Measurements from ENCODE around the gene LYPD6B.

Gene LYPD6B

DNA sequence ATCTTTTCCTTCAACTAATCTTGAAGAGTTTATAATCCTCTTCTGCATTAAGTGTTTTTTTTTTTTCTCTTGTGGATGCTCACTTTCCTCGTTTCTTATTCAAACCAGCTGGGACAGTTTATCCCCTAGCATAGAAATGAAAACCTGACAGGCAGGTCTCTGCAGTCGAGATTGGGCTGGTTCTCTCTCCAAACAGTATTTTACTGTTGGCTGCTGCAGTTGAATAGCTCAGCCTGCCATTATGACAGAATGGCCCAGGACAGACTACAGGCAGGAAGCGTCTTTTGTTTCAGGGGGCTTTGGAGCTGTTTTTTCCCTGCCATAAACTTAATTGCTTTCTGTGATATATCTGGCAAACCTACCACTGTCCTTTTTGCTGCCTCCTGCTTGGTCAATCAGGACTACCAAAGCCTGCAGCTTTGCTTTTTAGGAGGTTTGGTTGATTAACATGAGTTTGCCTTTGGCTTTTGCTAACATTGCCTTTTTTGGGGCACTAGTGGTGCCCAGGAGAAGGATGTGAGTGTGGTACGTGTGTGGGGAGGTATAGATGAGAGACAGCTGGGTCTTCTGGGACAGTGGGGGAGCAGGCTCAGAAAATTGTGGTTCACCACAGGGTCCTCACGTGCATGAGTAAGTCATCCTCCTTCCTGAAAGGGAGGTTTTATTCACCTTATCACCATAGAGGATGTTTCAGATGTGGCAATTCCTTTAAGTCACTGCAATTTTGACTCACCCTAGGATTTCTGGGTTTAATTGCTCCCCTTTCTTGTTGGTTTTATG lies 128.7 kb downstream of the LYPD6B start:
- DNase-seq = no peak

DNA sequence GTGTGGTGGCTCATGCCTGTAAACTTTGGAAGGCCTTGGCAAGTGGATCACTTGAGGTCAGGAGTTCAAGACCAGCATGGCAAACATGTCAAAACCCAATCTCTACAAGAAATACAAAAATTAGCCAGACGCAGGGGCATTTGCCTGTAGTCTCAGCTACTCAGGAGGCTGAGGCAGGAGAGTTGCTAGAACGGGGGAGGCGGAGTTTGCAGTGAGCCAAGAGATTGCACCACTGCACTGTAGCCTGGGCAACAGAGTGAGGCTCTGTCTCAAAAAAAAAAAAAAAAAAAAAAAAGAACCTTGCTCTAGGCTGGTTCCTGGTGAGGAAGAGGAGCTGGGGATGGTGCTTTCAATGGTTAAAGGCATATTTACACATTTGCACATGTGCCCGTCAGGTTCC lies 129.4 kb downstream of the LYPD6B start:
- no peak for DNase-seq

DNA sequence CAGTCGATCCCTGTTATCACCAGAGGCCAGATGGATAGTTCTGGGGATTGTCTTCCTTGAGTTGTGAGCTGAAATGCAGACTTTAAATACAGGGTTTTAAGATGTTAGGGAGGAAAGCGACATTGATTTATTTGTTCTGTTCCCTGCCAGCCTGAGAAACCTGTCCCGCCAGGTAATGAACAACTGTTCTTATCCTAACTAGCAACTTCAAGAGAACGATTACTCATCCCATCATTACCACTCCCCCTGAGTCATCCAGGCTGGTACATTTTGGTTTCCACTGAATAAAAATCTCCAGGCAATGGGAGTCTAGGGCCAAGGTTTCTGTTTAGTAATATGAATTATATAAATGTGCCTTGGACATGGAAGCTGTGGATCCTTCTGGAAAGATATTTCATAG lies 131.2 kb downstream of the LYPD6B start:
- DNase-seq = no peak

DNA sequence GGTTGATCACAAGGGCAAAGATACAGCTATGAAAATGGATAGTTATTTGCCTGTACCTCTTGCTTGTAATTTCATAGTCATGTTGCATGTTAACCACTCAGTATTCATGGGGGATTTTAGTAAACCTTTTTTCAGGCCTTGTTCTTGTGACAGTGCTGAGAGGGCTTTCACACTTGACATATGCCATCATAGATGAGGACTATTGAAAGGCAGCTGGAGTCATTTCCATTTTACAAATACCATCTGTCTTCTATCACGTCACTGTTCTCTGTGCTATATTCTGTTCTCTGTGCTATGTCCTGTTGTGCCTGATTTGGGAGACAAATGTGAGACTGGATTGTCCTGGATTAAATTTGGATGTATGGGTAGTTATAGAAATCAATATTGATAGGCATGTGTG lies 131.7 kb downstream of the LYPD6B start:
- no peak for DNase-seq

DNA sequence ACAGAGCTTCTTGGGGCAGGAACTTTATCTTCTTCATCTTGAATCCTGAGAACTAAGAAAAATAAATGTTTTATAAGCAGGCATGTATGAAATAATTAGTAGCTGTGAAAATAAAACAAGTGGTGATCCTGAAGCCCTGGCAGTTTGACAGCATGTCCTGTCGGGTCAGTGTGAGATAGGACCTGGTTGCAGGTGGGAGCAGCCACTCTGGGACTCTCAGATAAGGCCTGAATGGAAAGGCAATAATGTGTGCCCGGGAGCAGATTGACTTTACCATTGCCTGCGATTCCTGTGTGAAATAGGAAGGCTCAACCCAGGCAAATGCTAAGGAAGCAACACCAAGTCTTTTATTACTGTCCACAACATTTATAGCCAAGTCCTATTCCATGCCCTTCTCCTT lies 132.4 kb downstream of the LYPD6B start:
- no peak for DNase-seq

DNA sequence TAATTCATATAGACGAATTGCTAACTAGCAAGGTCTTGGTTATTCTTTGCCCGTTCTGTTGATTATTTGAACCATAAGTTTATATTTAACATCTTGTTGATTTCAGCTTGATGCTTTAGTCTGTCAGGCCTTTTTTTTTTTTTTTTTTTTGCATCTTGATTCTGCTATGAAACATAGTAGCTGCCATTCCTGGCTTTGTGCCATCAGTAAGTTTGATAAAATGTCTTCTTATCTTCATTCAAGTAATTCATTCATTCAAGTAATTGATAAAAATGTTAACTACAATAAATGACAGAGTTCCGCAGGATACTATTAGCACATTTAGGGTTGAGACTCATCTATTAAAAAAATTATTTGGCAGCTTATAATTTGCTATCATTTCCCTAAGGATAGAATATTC lies 134.7 kb downstream of the LYPD6B start:
- no peak for DNase-seq

DNA sequence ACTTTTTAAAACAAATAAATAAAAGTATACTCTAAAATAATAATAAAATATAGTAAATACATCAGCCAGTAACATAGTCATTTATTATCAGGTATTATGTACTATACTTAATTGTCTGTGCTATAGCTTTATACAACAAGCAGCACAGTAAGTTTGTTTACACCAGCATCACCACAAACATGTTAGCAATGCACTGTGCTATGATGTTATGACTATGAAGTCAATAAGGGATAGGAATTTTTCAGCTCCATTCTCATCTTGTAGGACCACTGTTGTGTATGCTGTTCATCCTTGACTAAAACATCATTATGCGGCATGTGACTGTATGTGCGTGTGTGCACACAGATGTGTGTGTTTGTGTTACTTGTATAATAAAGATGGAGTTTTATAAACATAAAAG lies 137.5 kb downstream of the LYPD6B start:
- no peak for DNase-seq

DNA sequence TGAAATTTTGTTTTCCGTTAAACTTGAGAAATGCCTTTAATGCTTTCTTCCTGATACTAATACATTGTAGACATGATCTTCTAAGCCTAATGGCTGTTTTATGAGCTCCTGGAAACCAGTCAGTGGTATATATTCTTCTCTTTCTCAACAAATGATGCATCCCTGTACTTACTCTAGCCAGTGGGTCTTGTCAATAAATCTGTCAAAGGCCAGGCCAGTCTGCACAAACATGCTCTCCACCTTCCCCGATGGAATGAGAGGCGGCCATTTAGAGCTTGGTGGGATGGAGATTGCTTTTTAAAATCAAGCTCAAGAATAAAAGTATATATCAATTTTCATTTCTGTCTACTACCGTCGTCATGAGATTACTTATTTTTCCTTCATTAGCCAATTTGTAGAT lies 140.1 kb downstream of the LYPD6B start:
- DNase-seq = no peak

DNA sequence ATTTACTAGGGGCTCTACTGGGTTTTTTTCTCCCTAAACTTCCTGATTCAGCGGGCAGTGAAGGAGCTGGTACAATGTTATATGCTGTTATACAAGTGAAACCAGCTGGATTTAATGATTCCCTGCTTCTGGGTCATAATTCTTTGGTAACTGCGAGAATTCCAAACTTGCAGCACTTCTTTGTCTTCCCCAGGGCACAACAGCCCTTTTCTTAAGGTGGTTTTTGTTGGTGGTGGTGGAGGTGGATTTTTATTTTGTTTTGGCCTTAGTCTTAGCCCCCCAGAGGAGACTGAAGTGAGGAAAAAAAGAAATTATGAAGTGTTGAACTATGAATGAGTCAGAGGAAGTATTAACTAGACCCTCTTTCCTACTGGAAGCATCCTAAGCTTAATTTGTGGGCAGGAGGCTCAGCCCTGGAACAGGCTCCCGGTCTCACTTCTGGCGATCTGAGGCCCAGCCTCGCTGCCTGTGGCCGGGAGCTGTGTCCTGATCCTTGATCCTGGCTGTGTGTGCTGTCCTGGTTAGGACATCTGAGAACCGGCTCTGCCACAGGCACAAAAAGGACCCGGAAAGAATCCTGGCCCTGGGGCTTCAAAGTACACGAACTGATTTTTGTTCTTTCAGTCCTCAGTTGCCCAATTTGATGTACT lies 141.9 kb downstream of the LYPD6B start:
- no peak for DNase-seq

DNA sequence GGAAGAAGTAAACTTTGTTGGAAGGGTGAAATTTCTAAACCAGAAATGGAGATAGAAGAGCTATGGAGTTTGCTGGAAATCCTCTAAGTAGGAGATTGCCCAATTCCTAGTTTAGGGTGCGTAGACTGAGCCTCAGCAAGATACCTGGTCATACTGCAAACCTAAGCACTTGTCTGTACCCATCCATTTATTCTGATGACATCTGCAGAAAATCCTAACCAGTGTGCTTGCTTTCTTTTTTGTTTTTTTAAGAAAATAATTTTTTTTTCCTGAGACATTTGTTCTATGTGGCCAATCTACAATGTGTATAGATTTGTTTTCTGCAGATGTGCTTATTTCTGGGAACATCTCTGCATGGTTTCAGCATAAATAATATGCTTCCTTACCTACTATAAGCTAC lies 144.7 kb downstream of the LYPD6B start:
- no peak for DNase-seq

DNA sequence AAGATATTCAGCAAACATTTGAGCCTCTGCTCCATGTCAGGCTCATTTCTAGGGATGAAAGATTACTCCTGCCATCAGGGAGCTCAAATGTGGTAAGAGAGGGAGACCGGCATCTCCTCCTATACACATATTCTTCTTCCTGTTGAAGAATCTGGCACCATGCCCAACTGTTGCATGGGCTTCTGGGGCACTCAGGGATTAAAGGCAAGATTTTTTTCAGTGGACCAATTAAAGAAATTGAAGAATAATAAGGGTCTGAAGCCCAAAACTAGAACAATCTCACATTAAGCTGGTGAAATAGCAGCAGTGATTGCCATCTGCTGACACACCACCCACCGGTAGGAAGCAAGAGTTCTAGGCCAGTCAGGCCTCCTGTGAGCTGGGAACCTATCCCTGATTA lies 146.5 kb downstream of the LYPD6B start:
- no peak for DNase-seq

DNA sequence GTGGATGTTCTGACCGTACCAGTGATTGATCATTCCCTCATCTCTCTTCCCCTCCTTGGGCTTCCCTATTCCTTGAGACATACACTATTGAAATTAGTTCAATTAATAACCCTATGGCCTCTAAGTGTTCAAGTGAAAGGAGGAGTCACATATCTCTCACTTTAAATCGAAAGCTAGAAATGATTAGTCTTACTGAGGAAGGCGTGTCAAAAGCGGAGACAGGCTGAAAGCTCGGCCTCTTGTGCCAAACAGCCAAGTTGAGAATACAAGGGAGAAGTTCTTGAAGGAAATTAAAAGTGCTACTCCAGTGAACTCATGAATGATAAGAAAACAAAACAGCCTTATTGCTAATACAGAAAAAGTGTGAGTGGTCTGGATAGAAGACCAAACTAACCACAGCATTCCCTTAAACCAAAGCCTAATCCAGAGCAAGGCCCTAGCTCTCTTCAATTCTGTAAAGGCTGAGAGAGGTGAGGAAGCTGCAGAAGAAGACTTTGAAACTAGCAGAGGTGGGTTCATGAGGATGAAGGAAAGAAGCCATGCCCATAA lies 147.5 kb downstream of the LYPD6B start:
- no peak for DNase-seq

DNA sequence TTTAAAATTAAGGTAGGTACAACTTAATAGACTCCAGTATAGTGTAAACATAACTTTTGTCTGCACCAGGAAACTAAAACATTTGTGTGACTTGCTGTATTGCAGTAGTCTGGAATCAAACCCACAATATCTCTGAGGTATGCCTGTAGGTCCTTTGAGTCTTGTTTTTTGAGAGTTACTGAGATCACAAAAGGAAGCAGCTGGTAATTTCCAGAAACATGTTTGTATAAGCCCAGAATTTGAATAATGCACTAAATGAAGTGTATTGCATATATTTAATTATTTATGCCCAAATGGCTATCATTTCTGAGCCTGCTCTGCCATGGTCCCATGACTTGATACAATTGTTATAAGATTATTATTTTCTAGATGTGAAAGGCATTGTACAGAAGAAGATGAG lies 148.6 kb downstream of the LYPD6B start:
- peak in 1 of 2 experiments; percentile 7 for DNase-seq

DNA sequence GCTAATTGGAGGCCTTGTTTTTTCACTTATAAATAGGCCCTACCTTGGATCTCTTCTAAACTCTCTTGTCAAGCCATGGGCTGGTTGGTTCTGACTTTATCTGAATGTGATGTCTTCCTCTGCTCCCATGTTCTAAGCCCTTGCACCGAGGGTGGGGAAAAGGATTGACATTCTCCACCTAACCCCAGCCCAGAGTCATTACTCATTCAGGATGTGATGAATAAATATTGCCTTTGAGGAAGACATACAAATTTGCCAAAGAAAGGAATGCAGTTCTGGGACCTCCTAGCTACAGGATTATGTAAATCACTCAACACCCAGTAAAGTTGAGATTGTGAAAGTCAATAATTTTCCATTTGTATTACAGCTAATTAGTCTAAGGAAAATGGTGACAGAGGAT lies 149.8 kb downstream of the LYPD6B start:
- DNase-seq = no peak

DNA sequence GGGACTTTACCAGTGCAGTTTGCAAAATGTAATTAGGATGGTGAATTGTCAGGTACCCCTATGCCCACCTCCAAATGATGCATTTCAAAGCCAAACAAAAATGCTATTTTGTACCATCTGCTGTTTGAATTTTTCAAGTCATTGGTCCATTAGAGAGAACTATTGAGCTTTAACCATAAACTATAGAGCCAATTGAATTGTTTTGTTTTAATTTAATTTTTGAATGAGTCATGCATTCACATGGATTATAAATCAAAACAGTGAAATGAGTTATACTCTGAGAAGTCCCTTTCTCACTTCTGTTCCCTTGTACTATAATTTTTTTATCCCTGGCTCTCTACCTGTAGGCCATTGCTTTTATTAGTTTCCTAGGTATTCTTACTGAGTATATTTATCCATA lies 151.3 kb downstream of the LYPD6B start:
- no peak for DNase-seq

DNA sequence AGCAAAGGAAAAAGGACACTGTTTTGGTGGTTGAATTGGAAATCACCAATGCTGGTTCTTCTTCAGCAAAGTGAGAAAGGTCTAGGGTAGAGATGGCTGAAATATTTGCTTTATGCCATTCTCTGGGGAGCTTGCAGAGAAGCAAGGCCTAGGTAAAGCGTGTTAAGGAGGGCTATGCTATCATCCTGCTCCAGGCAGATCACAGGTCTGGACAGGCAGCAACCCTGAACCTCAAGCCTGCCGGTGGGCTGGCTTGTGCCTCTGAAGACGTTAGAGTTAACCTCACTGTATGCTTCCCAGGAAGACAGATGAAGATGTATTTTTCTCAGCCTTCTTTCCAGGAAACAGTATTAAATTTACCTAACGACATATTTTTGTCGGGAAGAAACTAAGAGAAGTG lies 153.4 kb downstream of the LYPD6B start:
- no peak for DNase-seq

DNA sequence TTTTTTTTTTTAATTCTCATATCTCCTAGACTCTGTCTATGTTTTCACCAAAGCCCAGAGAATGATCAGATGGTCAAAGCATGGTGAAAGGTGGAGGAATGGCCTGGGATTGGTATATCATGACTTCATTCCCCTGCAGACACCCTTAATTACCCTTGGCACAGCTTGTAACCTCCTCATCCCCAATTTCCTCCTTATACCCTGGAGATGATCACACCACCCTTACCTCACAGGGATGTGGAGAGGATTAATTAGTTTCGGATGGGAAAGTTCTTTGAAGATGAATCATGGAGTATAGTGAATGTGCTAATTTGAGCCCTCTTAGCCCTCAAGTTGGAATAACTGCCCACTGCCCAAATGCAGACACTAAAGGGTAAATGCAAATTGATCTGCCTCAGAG lies 153.9 kb downstream of the LYPD6B start:
- DNase-seq = no peak

DNA sequence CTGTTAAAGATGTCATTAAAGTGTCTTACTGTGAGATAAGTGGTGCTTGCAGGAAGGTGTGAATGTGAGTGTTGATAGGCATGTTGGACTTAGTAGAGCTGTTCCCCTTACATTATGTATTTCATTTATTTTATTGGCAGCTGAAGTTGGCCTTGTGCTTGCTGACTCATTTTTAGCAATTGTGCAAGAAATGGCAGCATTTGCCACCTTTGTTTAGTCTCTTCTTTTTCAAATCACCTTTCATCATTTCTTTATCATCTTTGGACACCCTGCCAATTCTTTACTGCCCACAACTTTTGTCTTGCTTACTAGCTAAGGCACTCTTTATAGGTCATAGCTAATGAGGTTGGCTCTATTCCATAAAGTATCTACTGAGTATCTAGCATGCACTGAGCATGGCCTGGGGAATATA lies 161.6 kb downstream of the LYPD6B start:
- no peak for DNase-seq

DNA sequence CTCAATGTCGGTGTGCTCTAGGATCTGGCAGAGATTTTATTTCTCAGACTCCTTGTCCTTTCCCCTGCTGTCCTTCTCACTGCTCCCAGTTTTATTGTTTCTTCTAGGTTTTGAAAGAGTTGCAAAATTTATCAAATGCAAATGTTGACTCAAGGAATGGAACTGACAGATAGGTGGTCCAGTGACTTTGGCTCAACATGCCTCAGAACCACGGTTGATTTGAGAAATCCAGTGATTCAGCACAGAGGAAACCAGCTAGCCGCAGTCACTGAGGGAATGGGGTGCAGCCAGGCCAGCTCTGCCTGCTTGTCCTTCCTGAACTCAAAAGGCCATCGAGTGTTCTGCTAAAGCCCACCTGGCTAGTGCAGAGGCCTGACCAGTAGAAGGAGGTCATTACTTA lies 166.2 kb downstream of the LYPD6B start:
- DNase-seq = no peak

DNA sequence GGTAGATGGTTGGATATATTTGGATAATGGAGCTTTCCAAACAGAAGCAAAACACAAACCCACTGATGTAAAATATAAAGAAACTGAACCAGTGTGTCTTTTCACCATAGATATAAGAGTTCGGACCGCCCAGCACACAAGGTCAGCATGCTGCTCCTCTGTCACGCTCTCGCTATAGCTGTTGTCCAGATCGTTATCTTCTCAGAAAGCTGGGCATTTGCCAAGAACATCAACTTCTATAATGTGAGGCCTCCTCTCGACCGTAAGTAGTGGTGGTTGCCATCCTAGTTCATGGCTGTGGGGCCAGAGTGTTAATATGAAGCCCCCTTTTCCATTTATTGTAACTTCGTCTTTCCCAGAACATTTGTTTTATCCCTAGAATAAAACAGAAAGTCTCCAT lies 166.6 kb downstream of the LYPD6B start:
- peak in 1 of 2 experiments; percentile 13 for DNase-seq

DNA sequence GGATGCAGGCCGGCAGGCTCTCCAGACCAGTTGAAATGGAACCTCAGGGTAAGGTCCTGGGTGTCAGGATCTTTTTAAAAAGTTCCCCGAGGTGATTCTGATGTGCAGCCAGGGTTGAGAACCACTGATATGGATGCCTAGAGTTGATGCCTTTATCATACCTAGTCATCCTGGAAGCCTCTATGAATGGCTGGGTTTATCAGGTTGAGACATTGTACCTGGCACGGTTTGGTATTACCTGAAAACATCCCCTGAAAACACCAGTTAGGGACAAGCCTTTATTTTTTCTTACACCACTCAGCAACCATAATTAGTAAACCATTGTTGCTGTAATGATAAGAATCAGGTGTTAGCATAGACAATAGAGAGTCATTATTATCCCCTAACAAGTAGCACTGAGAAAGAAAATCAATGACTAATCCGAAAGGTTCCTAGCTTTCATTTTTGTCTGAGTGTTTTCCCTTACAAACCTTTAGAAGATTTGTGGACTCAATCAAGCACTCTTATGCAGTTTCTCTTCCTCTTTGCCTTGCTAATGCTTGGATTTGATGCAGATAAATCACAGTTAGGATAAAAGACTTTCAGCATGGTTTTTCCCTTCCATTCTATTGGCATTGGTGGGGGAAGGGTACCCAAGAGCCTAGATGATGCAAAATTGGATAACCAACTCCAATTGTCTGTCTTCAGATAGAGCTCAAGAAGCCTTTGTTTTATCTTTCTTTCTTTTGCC lies 175.4 kb downstream of the LYPD6B start:
- no peak for DNase-seq

DNA sequence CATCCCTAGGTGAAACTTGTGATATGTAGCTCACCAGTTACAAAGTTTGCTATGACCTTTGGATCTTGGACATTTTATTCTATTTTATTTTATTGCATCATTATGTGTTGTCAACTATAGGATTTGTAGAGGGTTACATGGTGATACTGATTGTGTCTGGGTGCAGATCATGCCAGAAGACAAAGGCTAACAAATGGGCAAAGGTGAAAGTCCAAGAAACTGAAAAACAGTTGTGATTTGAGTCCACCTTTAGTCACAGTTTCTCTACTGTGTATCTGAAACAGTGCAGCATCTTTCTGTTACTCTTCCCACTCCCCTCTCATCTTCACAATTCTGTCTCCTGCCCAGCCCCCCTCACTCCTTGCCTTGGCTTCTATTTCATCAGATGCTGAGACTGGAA lies 180.0 kb downstream of the LYPD6B start:
- DNase-seq = no peak

DNA sequence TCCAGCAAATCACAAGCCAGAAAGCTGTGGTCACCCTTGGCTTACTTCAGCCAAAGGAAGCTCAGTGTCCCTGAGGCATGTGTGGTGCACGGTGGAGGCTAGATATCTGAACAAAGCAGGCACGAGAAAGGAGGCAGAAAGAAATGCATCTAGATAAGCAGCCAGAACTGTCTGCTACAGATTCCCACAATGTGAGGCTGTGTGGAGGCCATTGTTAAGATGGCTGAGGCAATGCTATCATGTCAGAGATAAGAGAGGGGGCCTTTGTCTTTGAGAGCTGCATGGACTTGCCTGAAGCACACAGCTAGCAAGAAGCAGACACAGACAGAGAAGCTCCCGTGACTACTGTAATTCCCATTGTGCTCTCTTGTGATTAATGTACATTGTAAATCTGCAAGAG lies 181.4 kb downstream of the LYPD6B start:
- DNase-seq = no peak

DNA sequence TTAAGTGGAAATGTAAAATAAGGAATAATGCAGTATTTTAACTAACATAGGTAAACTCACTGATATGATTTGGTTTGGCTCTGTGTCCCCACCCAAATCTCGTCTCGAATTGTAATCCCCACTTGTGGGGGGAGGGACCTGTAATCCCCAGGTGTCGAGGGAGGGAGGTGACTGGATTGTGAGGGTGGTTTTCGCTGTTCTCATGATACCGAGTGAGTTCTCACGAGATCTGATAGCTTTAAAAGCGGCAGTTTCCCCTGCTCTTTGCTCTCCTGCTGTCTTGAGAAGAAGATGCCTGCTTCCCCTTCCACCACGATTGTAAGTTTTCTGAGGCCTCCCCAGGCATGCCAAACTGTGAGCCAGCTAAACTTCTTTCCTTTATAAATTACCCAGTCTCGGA lies 182.5 kb downstream of the LYPD6B start:
- no peak for DNase-seq

All from NCI-H2081 (cell line).